B cell (primary cell): Measurements from ENCODE around the gene IDS.

ENCODE experiments used
- EZH2 ChIP-seq: IDR thresholded peaks from 2 replicates; pipeline ENCODE4 v1.6.1; 2012; ENCODE audit warnings: borderline replicate concordance, low read depth, mild to moderate bottlenecking, moderate library complexity, low read length; ENCODE audit not compliant: insufficient read depth, poor library complexity, severe bottlenecking
- TF ChIP-seq, protein P1 (sequence below): fragments of 200-600 bp; IDR thresholded peaks from one replicate; pipeline ENCODE4 v1.8.0; 2022; ENCODE audit warnings: antibody characterized with exemption, mild to moderate bottlenecking

- TF ChIP-seq, protein P1, sequence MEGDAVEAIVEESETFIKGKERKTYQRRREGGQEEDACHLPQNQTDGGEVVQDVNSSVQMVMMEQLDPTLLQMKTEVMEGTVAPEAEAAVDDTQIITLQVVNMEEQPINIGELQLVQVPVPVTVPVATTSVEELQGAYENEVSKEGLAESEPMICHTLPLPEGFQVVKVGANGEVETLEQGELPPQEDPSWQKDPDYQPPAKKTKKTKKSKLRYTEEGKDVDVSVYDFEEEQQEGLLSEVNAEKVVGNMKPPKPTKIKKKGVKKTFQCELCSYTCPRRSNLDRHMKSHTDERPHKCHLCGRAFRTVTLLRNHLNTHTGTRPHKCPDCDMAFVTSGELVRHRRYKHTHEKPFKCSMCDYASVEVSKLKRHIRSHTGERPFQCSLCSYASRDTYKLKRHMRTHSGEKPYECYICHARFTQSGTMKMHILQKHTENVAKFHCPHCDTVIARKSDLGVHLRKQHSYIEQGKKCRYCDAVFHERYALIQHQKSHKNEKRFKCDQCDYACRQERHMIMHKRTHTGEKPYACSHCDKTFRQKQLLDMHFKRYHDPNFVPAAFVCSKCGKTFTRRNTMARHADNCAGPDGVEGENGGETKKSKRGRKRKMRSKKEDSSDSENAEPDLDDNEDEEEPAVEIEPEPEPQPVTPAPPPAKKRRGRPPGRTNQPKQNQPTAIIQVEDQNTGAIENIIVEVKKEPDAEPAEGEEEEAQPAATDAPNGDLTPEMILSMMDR: no peak
- TF ChIP-seq EZH2: no peak
These were observed 72.1 kb downstream of the IDS start for GRCh38 chrX:149433051-149433450.
